MM.1S (cell line): ENCODE data around the gene ROCK2.

Source experiments
- EZH2 ChIP-seq: fragments of 300-600 bp; sonication (generic); optimal IDR thresholded peaks from 2 replicates; pipeline ENCODE3; 2017; ENCODE audit warnings: low read depth, mild to moderate bottlenecking, antibody characterized with exemption, low read length, mixed read lengths
- TF ChIP-seq, protein P1 (sequence below): fragments of 300-600 bp; sonication (generic); IDR thresholded peaks from 2 replicates; pipeline ENCODE4 v1.5.1; 2016; ENCODE audit warnings: antibody characterized with exemption, low read length, mixed read lengths

DNA sequence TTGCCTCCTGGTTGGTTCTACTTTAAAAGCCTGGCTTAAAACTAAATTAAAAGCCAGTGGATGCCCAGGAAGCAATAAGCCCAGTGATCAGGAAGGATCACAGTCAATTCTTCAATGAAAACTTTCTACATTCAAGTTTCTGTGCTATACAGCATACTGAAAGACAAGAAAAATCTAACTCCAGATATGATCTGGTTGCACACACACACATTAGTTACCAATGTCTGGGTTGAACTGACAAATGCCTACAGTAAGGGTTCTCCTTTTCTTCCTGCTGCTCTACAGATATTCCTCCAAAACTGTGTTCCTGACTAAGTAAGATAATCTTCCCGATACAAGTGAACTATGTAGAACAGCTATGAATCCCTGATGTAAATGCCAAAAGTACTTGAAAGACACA lies 81.3 kb downstream of the ROCK2 start:
- TF ChIP-seq, protein P1, sequence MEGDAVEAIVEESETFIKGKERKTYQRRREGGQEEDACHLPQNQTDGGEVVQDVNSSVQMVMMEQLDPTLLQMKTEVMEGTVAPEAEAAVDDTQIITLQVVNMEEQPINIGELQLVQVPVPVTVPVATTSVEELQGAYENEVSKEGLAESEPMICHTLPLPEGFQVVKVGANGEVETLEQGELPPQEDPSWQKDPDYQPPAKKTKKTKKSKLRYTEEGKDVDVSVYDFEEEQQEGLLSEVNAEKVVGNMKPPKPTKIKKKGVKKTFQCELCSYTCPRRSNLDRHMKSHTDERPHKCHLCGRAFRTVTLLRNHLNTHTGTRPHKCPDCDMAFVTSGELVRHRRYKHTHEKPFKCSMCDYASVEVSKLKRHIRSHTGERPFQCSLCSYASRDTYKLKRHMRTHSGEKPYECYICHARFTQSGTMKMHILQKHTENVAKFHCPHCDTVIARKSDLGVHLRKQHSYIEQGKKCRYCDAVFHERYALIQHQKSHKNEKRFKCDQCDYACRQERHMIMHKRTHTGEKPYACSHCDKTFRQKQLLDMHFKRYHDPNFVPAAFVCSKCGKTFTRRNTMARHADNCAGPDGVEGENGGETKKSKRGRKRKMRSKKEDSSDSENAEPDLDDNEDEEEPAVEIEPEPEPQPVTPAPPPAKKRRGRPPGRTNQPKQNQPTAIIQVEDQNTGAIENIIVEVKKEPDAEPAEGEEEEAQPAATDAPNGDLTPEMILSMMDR = no peak
- TF ChIP-seq EZH2 = no peak
